C4-2B (cell line): ENCODE results near the gene FAM222A.

Experiments used
- H3K27ac ChIP-seq: fragments of 450-650 bp; 2 replicates; pipeline ENCODE4 v1.5.1; 2017
- ZFX ChIP-seq: fragments of 450-650 bp; IDR thresholded peaks from 2 replicates; pipeline ENCODE4 v1.6.1; 2017
- TF ChIP-seq, protein P1 (sequence below): fragments of 450-650 bp; conservative IDR thresholded peaks from 2 replicates; pipeline ENCODE4 v1.5.1; 2017; ENCODE audit warnings: mild to moderate bottlenecking

FAM222A gene

DNA sequence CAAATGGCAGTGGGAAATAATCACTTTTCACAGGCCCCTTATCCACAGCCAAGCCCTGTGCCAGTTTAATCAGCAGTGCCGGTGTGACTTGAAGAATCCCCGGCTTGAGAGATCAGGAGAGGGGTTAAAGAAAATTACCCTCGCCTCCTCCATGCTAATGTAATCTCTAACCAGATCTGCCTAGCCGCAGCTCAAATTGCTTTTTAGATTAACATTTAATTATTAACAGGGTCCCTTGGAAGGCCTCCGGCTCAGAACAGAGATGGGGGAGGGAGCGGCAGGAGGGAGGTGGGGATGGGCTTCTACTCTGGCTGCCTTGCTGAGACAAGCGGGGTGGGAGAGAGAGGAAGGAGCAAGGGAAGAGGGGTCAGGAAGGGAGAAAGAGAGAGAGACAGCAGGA, 24.0 kb downstream of the FAM222A start:
- no peak overlapping the region for H3K27ac ChIP-seq
- TF ChIP-seq ZFX: no peak
- TF ChIP-seq, protein P1, sequence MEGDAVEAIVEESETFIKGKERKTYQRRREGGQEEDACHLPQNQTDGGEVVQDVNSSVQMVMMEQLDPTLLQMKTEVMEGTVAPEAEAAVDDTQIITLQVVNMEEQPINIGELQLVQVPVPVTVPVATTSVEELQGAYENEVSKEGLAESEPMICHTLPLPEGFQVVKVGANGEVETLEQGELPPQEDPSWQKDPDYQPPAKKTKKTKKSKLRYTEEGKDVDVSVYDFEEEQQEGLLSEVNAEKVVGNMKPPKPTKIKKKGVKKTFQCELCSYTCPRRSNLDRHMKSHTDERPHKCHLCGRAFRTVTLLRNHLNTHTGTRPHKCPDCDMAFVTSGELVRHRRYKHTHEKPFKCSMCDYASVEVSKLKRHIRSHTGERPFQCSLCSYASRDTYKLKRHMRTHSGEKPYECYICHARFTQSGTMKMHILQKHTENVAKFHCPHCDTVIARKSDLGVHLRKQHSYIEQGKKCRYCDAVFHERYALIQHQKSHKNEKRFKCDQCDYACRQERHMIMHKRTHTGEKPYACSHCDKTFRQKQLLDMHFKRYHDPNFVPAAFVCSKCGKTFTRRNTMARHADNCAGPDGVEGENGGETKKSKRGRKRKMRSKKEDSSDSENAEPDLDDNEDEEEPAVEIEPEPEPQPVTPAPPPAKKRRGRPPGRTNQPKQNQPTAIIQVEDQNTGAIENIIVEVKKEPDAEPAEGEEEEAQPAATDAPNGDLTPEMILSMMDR: no peak

DNA sequence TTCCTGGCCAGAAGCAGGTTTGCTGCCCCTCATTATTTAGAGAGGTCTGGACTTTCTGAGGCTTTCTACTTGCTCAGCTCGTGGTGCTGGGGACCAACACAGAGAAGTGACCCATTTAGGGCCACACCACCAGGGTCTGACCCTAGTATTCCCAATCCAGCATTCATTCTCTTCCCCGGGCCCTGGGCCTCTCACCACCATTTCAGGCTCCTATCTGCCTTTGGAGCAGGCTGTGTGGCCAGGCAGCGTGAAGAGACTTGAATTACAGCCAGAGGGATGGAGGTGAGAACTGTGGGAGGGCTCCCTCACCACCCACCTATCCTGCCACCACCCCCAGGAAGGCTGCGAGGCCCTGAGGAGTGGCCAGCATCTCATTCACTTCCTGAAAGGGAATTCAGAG, 24.6 kb downstream of the FAM222A start:
- TF ChIP-seq, protein P1: no peak
- TF ChIP-seq ZFX: no peak
- H3K27ac ChIP-seq: no peak overlapping the region

DNA sequence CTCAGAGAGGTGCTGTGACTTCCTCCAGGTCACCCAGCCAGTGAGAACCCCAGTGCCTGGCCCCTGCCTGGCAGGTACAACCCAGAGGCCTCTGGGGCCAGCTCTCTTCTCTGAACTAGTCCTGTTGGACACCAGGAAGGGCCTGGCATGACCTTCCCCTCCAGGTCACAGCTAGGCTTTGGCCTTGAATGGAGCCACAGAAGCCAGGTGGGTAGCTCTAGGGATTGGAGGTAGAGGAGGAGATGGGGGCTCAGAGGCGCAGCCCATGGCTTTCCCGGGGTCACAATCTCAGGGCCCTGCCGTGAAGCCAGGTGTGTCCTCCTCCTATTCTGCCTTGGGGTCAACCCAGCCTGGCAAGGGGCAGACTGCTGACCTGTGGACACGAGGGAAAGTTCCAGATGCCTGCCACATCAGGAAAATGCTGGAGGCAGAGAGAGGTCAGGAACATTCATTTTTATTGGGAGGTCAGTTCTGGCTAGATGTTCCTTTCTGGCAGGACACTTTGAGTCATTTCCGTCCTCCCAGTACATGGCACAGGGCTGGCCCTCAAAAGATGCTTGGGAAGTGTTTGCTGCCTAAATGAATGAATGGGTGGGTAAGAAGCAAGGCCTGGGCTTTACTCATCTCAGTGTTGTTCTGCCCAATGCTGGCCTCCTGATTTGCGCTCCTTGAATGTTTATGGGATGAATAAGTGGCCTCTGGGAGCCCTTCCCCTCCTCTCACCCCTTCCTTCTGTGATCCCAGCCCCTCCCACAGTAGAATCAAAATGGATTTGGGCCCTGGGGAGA, 25.4 kb downstream of the FAM222A start:
- H3K27ac ChIP-seq: no peak overlapping the region
- TF ChIP-seq, protein P1: no peak
- no peak for TF ChIP-seq ZFX

DNA sequence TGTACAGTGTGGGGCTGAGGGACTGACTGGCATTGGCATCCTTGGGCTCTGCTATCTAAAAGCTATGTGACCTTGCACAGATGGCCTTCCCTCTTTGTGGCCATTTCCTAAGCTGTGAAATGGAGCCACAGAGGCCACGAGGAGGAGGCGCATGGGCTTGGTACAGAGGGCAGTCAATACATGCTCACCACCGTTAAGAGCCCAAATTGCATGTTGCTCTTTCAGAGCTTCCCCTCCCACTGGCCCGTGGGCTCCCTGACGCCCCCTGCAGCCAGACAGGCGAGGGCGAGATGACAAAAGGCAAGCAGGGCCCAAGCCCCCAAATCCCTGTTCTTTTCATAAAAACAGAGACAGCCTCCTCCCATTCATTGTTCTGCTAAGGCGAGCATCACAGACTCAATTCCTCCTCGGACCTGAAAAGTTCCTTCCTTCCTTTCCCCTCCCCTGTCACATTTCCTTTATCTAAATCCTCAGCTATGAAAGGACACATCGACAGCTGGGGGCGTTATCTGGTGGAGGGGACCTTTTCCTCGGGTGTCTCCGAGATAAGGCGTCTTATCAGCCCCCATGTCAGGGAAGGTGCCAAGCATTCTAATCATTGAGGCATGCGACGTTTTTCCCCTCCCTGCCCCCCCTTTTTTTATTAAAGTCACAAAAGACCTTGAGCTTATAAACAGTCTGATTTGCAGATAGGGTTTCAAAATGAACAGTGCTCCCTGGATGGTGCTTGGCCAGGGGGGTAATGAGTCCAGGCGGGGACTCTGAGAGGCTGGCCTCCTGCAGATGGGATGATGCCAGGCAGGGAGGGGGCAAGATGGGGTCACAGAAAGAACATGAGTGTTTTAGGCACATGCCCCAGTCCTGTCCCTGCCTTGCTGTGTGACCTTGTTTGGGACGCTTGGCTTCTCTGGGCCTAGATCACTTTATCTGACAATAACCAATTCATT, 26.4 kb downstream of the FAM222A start:
- no peak overlapping the region for H3K27ac ChIP-seq

DNA sequence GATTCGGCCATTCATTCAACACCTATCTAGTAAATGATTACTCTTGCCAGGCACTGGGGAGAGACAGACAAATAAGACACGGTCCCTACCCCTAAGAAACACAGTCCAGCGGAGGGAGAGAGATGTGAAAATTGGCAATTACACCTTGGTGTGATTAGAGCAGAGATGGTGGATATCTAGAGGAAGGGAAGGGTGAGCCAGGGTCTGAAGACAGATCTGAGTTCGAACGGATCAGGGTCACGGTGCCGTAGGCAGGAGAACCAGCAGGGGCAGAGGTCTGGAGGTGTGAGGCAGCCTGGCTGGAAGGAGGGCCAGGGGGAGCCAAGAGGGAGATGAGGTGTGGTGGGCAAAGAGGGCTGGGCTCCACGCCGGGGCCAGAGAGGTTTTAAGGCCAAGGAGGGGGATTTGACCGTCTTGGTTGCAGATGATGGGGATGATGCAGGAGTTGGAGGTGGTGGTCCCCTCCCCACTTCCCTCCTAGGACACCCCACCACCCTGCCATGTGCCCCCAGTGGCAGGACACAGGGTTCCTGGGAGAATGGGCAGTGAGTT, 27.1 kb downstream of the FAM222A start:
- H3K27ac ChIP-seq: no peak overlapping the region
- TF ChIP-seq ZFX: no peak
- TF ChIP-seq, protein P1: no peak

More for the DNA sequence above, 26.4 kb downstream of the FAM222A start:
- TF ChIP-seq, protein P1: no peak
- TF ChIP-seq ZFX: no peak

DNA sequence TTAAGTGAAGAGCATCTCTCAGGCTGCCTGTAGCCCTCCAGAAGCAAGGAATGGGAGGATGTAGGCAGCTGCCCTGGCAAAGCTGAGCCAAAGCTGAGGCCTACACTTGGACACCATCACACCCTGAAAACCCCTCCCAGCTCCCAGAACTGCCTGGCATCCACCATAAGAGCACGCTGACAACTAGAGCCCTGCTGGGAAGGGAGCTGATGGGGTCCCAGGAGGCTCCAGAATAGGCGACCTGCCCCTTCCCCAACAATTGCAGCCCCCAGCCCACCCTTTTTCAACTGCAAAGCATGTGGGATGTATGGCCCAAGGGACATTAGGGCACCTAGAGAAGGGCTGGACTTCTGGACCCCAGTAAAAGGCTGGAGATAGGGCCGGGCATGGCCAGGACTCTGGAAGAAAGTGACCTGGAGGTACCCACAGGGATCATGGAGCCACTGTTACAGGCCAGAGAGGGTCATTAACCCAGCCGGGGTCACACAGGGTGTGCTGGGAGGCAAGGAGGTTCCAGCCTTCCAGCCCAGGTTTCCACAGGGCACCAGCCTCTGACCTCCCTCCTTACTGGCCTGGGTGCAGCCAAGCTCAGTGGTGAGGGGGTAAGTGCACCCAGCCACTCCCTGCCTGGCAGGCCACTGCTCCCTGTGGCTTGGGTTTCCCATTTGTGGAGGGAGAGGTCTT, 27.8 kb downstream of the FAM222A start:
- H3K27ac ChIP-seq: no peak overlapping the region
- TF ChIP-seq, protein P1: no peak
- no peak for TF ChIP-seq ZFX
